Liver (tissue), 9 donors: ENCODE results near the gene PIEZO1. TPM values are rescaled to one million over a fixed set of nuclear protein-coding genes. Genes with fewer than 3 reads are reported as not detected.

ENCODE experiments used
- DNase-seq: peaks from one replicate; pipeline ENCODE4 v3.0.0-alpha.2; 2017; ENCODE audit warnings: low spot score
- H3K27ac ChIP-seq, 2 donors: one replicate each; pipeline ENCODE4 v1.7.0; 2013; ENCODE audit warnings: inconsistent platforms in 2 of 2, low read length in 2 of 2, control low read depth in 1 of 2, low read depth in 1 of 2, mild to moderate bottlenecking in 1 of 2
- H3K27me3 ChIP-seq, 4 donors: one replicate each; pipeline versions ENCODE4 v1.6.1 to v1.7.0; 2013; ENCODE audit warnings: low read length in 3 of 4, inconsistent platforms in 1 of 4, mild to moderate bottlenecking in 1 of 4, moderate library complexity in 1 of 4; ENCODE audit not compliant: control insufficient read depth in 4 of 4, insufficient read depth in 4 of 4
- H3K36me3 ChIP-seq, 4 donors: one replicate each; pipeline versions ENCODE4 v1.6.1 to v1.7.0; 2013; ENCODE audit warnings: low read length in 3 of 4, mild to moderate bottlenecking in 3 of 4, low read depth in 1 of 4, moderate library complexity in 1 of 4; ENCODE audit not compliant: control insufficient read depth in 4 of 4, insufficient read depth in 3 of 4
- H3K4me1 ChIP-seq, 4 donors: one replicate each; pipeline versions ENCODE4 v1.6.1 to v1.7.0; 2013; ENCODE audit warnings: low read length in 3 of 4, mild to moderate bottlenecking in 3 of 4, moderate library complexity in 1 of 4; ENCODE audit not compliant: control insufficient read depth in 4 of 4, insufficient read depth in 4 of 4
- H3K4me3 ChIP-seq, 3 donors: one replicate each; pipeline versions ENCODE4 v1.6.1 to v1.7.0; 2013; ENCODE audit warnings: low read length in 3 of 3, control low read depth in 1 of 3, low read depth in 1 of 3, mild to moderate bottlenecking in 1 of 3
- H3K9ac ChIP-seq, 2 donors: one replicate each; pipeline ENCODE4 v1.7.0; 2013; ENCODE audit warnings: low read length in 2 of 2, mild to moderate bottlenecking in 2 of 2, moderate library complexity in 2 of 2, control low read depth in 1 of 2, low read depth in 1 of 2
- H3K9me3 ChIP-seq, 4 donors: one replicate each; pipeline versions ENCODE4 v1.6.1 to v1.7.0; 2013; ENCODE audit warnings: low read length in 3 of 4; ENCODE audit not compliant: control insufficient read depth in 4 of 4
- ATF3 ChIP-seq: IDR thresholded peaks from 2 replicates; pipeline ENCODE4 v1.6.1; 2016; ENCODE audit warnings: antibody characterized with exemption
- CTCF ChIP-seq: fragments of 150-350 bp; IDR thresholded peaks from 2 replicates; pipeline ENCODE4 v1.5.1; 2017; ENCODE audit warnings: improper control_type of control experiment, low read depth, low read length; ENCODE audit not compliant: missing input control
- FOXA1 ChIP-seq: IDR thresholded peaks from 2 replicates; pipeline ENCODE4 v1.6.1; 2016; ENCODE audit warnings: antibody characterized with exemption
- FOXA2 ChIP-seq: IDR thresholded peaks from 2 replicates; pipeline ENCODE4 v1.6.1; 2016; ENCODE audit warnings: antibody characterized with exemption
- GABPA ChIP-seq, 2 donors: IDR thresholded peaks in 1 of 2; conservative IDR thresholded peaks in 1 of 2; 2 replicates each; pipeline ENCODE4 v1.6.1; 2016; ENCODE audit warnings: antibody characterized with exemption in 2 of 2, mild to moderate bottlenecking in 1 of 2, moderate library complexity in 1 of 2
- HNF4A ChIP-seq, 2 donors: conservative IDR thresholded peaks; 2 replicates each; pipeline ENCODE4 v1.6.1; 2016; ENCODE audit warnings: antibody characterized with exemption in 2 of 2, mild to moderate bottlenecking in 2 of 2
- HNF4G ChIP-seq: IDR thresholded peaks from 2 replicates; pipeline ENCODE4 v1.6.1; 2016; ENCODE audit warnings: antibody characterized with exemption
- MAX ChIP-seq: IDR thresholded peaks from 2 replicates; pipeline ENCODE4 v1.6.1; 2016; ENCODE audit warnings: antibody characterized with exemption
- NR2F2 ChIP-seq: IDR thresholded peaks from 2 replicates; pipeline ENCODE4 v1.6.1; 2016; ENCODE audit warnings: antibody characterized with exemption
- RAD21 ChIP-seq, 2 donors: IDR thresholded peaks; 2 replicates each; pipeline ENCODE4 v1.6.1; 2016; ENCODE audit warnings: antibody characterized with exemption in 2 of 2, mild to moderate bottlenecking in 2 of 2
- REST ChIP-seq: IDR thresholded peaks from 2 replicates; pipeline ENCODE4 v1.6.1; 2016; ENCODE audit warnings: antibody characterized with exemption, mild to moderate bottlenecking
- RXRA ChIP-seq, 2 donors: IDR thresholded peaks; 2 replicates each; pipeline ENCODE4 v1.6.1; 2017 to 2018; ENCODE audit warnings: antibody characterized with exemption in 2 of 2, mild to moderate bottlenecking in 1 of 2
- SP1 ChIP-seq: IDR thresholded peaks from 2 replicates; pipeline ENCODE4 v1.6.1; 2018; ENCODE audit warnings: antibody characterized with exemption, mild to moderate bottlenecking
- TAF1 ChIP-seq: conservative IDR thresholded peaks from 2 replicates; pipeline ENCODE4 v1.6.1; 2016; ENCODE audit warnings: antibody characterized with exemption, mild to moderate bottlenecking
- ZBTB33 ChIP-seq: IDR thresholded peaks from 2 replicates; pipeline ENCODE4 v1.6.1; 2016; ENCODE audit warnings: antibody characterized with exemption
- WGBS: extraction: QIAGEN DNeasy Blood & Tissue Kit; methylation state at CpG from one replicate; pipeline ENCODE4 v1.1.7; 2013; 5-methylcytosine and 5-hydroxymethylcytosine counted together
- polyA plus RNA-seq, 2 donors: library from polyadenylated mRNA; stranded (reverse) in 1 of 2; unstranded in 1 of 2; fragments of 200-250 nt in 1 of 2; fragments of >200 nt in 1 of 2; fragmentation: Nextera tagmentation in 1 of 2; extraction: Ambion mirVana in 1 of 2; gene quantifications; one replicate each; pipeline versions ENCODE4 v1.2.1 to v1.2.3, GENCODE V29; 2013 to 2015
- total RNA-seq, 2 donors: library from RNA; depleted of rRNA; stranded (reverse); fragments of >200 nt; gene quantifications; one replicate each; pipeline ENCODE4 v1.2.3, GENCODE V29; 2014
- donor health status: healthy.
- donor health status: healthy.
- donor health status: healthy.
- donor health status: healthy.
- donor health status: healthy.

PIEZO1 gene
- total and polyA plus RNA-seq, 4 donors, result 15.3 to 74.7 (median 59.2) TPM

GRCh38 chr16:88775825-88776224 lies 9.2 kb downstream of the PIEZO1 start (continued):
- TF ChIP-seq ATF3, result no peak
- no peak for TF ChIP-seq HNF4G
- no peak for TF ChIP-seq GABPA (IDR thresholded peaks at IDR 0.05 in 1 of 2, conservative IDR thresholded peaks at IDR 0.05 in 1 of 2)
- TF ChIP-seq TAF1, result no peak

- Histone ChIP-seq H3K4me3 (no peak overlapping the region), H3K9ac (no peak overlapping the region), H3K9me3 (no peaks in the 10 kb centered on the region), H3K4me1 (peaks cover 8 to 37% (median 13%) of the 10 kb centered on the region in 4 donors), H3K27me3 (no peaks in the 10 kb centered on the region), H3K27ac (no peak overlapping the region), H3K36me3 (no peaks in the 10 kb centered on the region)
- no peak for DNase-seq
- no peak for TF ChIP-seq NR2F2
- no peak for TF ChIP-seq FOXA1
- no peak for TF ChIP-seq FOXA2
- TF ChIP-seq REST, result no peak
- no peak for TF ChIP-seq SP1
- TF ChIP-seq HNF4A (conservative IDR thresholded peaks at IDR 0.05), result no peak
- no peak for TF ChIP-seq TAF1
- no peak for TF ChIP-seq CTCF
- no peak for TF ChIP-seq ATF3
- TF ChIP-seq HNF4G, result no peak
- TF ChIP-seq MAX, result no peak
- no peak for TF ChIP-seq ZBTB33
- TF ChIP-seq RAD21 (IDR thresholded peaks at IDR 0.05), result no peak
- no peak for TF ChIP-seq RXRA (IDR thresholded peaks at IDR 0.05)
- WGBS, result 93% methylated on average over 32 of the region's 32 CpGs
These were observed 10.3 kb downstream of the PIEZO1 start for GRCh38 chr16:88774544-88775393.
